HG03342 (cell line): ENCODE measurements around the gene LRRFIP1.
"Not testable (repeated sequence)": the region's sequence is repeated elsewhere in the genome, so short reads cannot be mapped to it uniquely, and the experiment has no call there.

Experiments
- ATAC-seq: cut with Tn5 transposase; IDR thresholded peaks from one replicate; pipeline ENCODE4 v1.9.1; 2021; ENCODE audit warnings: mild to moderate bottlenecking, moderate library complexity; ENCODE audit not compliant: unreplicated experiment

The LRRFIP1 gene

DNA sequence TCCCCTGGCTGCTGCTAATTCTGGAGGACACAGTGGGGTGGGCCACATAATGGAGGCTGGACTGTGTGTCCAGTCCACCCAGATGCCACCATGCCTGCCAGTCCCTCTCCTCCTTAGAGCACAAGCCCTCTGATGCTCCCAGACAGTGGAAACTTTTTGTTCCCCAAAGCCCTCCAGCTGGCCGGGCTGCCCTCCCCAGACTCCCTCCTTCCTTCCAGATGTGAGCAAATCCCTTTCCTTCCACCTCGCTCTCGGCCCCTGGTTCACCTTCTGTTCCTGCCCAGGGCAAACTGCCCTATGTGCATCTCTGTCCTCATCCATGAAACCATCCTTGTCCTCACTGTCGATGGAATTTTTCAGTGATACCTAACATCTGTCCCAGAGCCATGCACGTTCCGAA, 33.9 kb downstream of the LRRFIP1 start:
- ATAC-seq, result no peak

DNA sequence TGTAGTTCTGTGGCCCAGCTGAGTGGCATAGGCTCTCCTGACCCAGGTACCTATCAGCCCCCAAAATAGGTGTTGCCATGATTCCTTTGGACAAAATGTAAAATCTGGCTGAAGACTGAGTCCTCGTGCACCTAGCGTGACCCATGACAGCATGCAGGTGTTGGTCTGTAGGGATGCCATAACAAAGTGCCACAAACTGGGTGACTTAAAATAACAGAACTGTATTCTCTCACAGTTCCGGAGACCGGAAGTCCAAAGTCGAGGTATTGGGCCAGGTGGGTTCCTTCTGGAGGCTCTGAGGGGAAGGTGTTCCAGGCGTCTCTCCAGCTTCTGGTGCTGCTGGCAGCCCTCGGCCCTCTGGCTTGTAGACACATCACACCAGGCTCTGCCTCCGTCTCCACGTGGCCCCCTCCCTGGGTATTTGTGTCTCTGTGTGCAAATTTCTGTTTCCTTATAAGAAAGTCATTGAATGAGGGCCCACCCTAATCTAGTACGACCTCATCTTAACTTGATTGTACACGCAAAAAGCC, 34.5 kb downstream of the LRRFIP1 start:
- no peak for ATAC-seq

DNA sequence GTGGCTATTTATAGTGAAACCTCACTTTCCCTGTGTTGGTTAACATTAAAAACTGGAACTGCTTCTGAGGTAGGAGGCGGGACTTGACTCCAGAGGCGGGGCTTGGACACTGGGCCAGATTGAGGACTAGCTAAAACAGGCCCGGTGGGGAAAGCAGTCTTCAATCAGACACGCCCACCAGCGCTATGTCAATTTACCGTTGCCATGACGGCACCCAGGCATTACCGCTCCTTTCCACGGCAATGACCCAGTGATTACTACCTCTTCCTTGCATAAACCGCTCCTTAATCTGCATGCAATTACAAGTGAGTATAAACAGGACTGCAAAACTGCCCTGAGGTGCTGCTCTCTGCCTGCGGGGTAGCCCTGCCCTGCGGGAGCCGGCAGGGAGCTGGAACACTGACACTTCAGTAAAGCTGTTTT, 35.3 kb downstream of the LRRFIP1 start:
- no peak for ATAC-seq

DNA sequence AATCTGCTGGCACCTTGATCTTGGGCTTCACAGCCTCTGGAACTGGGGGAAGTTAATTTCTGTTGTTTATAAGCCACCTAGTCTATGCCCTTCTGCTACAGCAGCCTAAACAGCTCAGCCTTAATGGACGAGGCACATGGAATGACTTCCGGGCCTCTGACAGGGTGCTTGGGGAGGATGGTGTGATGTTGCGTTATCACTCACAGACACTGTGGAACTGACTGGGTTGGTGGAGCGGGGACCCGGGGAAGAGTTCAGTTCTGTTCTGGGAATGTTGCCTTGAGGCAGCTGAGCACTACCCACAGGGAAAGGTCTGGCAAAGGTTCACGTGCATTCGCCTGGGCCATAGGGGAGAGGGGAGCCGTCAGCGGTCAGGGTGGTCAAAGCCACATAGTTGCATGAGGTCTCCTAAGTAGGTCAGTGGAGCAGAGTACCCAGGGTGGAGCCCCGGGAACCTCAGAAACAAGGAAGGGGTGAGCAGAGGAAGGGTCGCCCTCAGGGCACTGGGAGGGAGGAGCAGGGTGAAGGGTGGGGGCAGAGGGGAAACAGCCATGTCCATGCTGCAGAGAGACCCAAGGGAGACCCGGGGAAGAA, 36.2 kb downstream of the LRRFIP1 start:
- ATAC-seq, result no peak

DNA sequence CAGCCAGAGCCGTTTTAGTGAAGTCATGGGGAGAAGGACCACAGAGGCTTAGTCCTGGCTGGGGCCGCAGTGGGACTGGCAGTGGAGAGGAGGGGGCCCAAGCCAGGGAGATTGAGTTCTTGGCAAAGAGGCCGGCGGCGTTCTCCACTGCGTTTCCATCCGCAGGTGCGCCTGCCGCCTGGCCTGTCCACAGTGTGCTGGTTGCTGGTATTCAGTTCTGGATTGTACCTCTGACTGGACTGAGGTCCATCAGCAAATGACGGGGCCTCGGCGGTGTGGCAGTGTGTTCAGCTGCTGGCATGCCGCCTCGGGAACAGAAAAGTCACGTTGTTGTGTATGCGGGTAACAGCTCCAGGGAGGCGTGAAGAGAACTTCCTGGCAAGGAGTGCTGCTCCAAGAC, 36.8 kb downstream of the LRRFIP1 start:
- no peak for ATAC-seq

DNA sequence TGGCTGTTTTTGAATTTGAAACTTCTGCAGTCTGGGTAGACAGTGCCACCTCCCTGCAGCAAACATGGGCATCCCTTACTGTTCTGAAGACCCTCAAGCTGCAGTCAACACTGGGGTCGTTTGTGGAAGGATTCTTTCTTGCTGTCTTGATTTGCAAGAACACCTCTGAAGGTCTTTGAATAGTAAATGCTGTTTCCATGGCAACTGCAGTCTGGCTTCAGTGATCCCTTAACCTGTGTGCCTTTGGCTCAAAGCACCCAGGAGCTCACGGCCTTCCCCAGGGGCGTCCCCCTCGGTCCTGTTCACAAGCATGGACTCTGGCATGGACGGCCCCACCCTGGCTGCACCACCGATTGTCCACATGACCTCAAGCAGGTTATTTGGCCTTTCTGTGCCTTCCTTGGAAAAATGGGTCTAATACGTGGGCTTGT, 38.3 kb downstream of the LRRFIP1 start:
- no peak for ATAC-seq

DNA sequence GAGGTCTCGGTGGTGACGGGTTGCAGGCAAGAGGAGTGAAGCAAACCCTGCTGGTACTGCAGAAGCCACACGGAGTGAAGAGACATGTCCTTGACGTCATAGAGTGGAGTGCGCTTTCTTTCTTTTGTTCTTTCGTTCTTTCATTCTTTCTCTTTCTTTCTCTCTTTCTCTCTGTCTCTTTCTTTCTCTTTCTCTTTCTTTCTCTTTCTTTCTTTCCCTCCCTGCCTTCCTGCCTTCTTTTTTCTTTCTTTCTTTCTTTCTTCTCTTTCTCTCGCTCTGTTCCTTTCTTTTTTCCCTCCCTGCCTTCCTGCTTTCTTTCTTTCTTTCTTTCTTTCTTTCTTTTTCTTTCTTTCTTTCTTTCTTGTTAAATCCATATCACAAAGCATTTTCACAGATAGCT, 39.2 kb downstream of the LRRFIP1 start:
- no peak for ATAC-seq

DNA sequence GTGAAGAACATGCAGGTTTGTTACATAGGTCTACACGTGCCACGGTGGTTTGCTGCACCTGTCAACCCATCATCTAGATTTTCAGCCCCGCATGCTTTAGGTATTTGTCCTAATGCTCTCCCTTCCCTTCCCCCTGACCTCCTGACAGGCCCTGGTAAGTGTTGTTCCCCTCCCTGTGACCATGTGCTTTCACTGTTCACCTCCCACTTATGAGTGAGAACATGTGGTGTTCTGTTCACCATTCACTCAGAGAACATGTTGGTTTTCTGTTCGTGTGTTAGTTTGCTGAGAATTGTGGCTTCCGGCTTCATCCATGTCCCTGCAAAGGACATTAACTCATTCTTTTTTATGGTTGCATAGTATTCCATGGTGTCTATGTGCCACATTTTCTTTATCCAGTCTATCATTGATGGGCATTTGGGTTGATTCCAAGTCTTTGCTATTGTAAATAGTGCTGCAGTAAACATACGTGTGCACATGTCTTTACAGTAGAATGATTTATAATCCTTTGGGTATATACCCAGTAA, 39.7 kb downstream of the LRRFIP1 start:
- ATAC-seq, result not testable (repeated sequence)

DNA sequence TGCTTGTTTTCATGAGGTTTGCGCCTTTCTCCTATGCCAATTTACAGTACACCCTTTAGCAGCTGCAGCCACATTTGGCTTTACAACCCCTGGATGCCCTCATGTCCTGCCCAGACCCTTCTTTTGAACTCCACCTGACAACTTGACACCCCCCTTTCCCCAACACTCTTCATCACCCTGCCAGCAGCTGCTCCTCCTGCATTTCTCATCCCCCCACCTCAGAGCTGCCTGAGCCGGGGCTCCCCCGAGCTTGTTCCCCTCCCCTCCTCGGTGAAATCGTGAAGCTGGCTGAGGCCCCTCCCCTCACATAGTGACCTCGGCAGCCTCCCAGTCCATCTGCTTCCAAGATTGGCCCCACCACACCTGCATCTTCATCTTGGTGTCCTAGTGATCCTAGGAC, 40.5 kb downstream of the LRRFIP1 start:
- no peak for ATAC-seq

DNA sequence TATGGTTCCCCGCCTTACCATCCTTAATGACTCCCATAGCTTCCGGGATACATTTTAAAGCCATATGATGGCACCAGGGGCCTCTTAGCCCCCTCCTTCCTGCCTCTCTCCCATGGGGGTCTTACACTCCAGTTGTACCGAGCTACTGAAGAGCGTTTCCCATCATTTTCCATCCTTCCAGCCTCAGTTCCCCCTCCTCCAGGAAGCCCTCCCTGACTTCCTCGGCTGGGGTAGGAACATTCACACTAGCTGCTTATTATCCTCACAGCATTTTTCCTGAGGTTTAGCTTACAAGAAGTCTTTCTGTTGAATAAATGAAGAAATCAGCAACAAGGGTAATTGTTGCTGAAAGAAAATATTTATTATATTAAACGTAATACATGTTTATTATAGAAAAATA, 41.1 kb downstream of the LRRFIP1 start:
- ATAC-seq, result no peak

DNA sequence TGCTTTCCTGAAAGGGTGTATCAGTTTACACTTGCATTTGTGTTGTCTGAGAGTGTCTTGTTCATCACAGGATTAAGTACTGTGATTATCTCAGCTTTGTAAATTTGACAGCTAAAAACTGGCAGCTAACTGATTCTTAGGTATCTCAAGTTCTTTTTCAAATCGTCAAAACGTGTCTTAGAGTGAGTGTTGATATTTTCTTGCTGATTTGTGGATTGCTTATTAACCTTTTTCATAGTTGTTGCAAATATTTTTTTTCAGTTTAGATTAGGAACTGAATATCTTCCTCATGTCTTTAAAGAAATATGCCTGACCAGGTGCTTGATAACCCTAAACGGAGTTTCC, 41.9 kb downstream of the LRRFIP1 start:
- ATAC-seq, result no peak

DNA sequence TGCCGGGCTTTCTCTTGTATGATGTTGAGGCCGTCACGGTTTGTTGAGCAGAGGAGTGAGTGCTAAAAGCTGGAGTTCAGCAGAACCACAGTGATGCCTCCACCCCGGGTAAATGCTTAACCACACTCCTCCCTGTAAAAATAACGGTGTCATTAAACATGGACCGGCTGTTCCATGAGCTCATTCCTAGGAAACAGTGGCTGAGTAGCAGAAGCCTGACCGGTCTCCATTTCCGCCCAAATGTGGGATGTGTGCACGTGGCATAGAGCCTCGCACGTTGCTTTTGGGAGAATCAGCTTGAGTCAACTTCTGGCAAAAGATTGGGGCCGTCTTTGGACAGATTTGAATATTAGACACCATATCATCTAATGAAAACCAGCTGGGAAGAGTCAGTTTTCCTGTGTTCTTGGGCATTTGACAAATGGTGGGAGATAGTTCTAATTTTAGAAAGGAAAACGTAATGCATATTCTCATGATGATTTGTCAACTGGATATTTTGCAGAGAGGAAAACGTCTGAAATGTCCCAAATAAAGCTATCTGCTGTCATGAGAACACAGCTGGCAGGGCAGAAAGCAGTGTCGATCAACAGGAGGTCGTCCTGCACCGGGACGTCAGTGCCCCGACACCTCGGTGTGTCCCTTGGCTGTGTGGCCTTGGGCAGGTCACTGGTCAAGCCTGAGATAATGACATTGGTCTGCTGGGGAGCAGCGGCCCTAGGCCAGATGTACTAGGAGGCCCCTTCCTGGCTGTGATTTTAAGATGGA, 42.4 kb downstream of the LRRFIP1 start:
- peak; percentile 48 for ATAC-seq

DNA sequence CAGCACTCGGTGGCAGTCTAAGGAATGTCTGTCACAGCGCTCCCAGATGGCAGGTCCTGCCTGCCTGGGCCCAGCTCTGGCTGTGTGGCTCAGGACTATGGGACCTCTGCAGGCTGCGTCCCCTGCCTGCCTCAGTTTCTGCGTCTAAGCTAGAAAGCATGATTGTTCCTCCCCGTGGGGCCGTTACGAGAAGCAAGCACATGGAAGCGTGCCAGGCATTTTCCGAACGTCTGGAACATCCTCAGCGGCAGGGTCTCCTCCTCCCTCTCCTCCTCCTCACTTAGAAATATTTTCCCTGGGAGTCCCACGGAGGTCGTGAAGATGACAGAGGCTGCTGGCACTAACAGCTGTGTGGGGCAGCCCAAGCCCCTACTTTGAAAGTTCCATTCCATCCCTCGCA, 43.3 kb downstream of the LRRFIP1 start:
- ATAC-seq, result no peak

DNA sequence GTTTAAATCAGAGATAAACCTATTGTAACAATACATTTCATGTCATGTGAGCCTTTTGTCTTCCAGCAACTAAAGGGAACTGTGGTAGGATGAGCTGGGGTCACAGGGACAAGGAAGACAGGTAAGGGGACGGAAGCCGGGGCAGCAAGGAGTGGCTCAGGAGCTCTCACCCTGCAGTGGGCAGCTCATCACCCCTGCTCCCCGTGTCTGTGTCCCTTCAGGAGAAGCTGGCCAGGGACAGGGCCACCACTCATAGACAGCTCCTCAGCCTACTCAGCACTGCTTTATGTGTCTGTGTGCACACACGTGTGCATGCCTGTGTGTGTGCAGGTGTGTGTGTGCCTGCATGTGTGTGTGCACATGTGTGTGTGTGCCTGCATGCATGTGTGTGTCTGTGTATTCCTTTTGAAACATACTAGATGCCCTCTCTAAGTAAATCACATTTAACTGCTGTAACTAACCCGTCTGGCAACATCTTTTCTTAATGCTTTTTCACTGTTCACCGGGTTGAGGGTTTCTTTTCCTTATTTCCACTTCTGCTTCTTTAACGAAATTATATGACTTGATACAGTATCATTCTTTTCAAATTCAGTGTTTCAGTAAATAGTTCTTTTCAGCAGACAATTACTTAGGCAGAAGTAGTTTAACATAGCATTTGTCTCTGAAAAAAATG, 44.2 kb downstream of the LRRFIP1 start:
- ATAC-seq, result no peak

DNA sequence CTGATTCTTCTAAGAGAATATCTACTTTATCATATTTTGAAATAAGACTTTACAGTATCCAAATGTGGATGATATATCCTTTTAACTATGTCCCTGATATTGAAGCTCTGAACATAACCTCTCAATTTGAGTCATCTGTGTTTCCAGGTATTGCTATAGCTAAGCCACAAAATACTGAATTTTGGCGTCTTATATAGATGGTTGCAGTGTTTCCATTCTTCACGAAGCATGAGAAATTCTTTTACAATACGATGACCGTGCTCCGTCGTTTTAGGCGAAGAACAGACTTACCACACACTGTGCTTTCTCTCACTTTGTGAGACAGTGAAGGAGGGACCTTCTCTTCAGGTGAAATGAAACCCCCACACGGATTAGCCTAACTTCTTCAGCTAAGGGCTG, 45.3 kb downstream of the LRRFIP1 start:
- ATAC-seq, result no peak

DNA sequence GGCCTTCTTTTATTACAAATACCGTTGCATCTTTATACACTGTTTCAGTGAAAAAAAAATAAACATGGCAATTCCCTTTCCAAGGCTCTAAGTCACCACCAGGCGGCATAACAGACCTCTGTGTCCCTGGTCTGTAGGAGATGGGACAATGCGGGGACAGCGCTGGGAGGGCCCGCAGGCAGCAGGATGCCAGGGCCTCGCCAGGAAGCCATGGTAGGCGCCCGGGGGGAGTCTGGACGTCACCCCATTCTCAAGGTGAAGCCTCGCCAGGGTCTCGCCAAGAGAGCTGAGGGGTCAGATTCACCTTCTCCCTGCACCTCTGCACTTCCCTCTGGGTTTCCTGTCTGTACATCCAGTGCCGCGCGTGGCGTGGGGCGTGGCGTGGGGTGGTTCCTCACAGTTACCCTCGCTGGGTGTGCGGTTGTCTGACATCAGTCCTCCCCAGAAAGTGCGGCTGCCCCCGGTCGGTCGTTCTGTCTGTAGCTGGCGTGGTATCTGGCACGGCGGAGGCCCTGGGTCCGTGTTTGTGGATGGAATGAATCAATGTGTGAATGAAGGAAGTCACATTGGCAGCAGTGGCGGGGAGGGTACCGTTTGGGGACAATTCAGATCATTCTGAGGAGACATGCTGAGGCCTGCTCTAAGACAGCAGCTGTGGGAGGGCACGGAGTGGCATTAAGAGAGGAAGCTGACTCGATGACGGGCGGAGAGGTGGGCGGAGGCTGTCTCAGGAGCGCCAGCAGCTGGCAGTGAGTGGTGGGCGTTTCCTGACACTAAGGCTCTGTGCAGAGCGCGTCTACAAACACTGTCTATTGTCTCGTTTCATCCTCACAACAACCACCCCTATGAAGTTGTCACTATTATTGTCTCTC, 46.0 kb downstream of the LRRFIP1 start:
- ATAC-seq, result peak; percentile 26

DNA sequence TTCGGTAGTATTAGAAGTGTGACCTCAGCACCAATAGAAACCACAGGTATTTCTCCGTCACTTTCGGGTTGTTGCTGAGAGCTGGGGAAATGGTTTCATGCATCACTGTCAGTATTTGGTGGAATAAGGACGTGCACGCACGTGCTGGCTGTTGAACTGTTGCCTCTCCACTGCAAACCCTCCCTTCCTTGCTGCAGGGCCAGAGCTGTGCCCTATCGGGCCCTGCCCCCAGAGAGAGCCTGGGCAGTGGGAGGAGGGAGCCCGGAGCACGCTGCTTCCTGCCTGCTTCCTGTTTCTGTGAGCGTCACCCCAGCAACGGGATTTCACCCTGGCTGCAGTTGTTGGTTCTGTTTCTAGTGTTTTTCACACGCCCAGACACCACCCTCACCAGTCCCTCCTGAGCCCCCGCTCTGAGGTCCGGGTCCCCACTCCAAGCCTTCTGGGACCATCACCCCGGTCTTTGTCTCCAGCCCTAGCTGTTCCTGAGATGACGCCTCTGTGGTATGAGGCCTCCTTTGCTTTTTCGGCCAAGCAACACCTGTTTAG, 47.4 kb downstream of the LRRFIP1 start:
- ATAC-seq, result peak; percentile 79

DNA sequence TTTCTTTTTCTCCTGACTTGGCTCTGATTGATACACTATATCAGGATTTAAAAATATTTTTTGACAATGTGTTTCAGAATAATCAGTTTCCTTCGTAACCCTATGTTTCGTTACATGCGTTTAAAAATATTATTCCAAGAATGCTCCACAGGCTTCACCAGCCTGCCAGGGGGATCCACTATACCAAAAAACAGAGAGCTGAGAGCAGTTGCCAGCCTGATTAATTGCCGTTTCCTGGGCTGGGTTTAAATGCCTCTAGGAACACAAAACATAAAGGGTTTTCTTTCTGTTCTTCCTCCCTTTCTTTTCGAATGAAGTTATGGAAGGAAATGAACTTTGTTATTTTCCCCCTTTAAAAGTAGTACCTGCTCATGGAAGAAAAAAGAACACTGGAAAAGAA, 47.9 kb downstream of the LRRFIP1 start:
- no peak for ATAC-seq

DNA sequence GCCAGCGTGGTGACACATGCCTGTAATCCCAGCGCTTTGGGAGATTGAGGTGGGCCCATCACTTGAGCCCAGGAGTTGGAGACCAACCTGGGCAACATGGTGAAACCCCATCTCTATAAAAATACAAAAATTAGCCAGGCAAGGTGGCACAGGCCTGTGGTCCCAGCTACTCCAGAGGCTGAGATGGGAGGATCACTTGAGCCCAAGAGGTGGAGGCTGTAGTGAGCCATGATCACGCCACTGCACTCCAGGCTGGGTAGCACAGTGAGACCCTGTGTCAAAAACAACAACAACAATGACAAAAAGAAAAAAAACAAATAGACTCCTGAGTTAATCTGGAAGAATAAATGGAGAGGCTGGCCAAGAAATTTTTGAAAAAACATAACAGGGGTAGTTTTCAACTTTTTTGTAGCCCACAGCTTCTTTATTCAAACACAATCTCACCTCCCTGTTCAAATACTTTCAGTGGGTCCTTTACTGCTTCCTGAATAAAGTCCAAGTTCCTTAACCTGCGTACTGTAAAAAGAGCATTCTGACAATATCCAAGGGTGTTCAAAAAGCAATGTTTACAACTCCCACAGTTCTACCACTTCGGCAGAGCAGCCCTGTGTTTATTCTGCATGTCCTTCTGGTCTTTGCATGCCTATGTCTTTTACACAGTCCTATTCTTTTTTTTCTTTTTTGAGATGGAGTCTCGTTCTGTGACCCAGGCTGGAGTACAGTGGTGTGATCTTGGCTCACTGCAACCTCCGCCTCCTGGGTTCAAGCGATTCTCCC, 53.5 kb downstream of the LRRFIP1 start:
- no peak for ATAC-seq

DNA sequence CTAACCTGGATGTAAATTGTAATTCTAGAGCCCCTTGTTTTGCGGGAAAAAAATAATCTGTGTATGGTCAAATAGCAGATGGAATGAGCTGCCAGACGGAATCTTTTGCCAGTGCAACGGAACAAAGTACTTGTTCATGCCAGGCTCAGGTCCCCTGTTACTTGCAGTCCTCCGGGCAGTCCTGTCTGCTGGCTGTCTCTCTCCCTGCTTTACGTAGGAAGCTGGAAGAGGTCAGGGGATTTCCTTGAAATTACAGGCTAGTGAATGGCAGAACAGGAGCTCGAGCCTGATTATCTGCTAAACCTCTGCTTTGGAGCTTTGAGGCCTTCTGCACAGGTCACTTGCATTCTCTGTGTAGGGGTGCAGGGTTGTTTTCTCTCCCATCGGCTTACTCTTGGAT, 54.8 kb downstream of the LRRFIP1 start:
- no peak for ATAC-seq
